Measurements from ENCODE around the gene MAT2B.

GRCh38 chr5:163565931-163566608, 60.7 kb downstream of the MAT2B start:
- TF ChIP-seq POLR2A (IDR thresholded peaks at IDR 0.05) (no peak), CTCF (IDR thresholded peaks at IDR 0.05) (no peak)

Measured in stomach (tissue), 4 donors.